ENCODE data around the gene DNAH14. TPM values are rescaled to one million over a fixed set of nuclear protein-coding genes. Genes with fewer than 3 reads are reported as not detected.

The DNAH14 gene
- total RNA-seq, 1 experiment from 2014 or later = 39.7 TPM

GRCh38 chr1:225257081-225257480 lies 327.6 kb downstream of the DNAH14 start:
- Histone ChIP-seq H2AFZ (ENCODE audit: low read length) (no peak overlapping the region), H3K23me2 (ENCODE audit: insufficient read length, low read depth, low read length, poor library complexity, severe bottlenecking) (no peaks in the 10 kb centered on the region), H4K91ac (ENCODE audit: insufficient read length, low read depth, low read length) (no peak overlapping the region), H3K18ac (ENCODE audit: insufficient read length, low read depth, low read length) (no peak overlapping the region), H2AK5ac (ENCODE audit: insufficient read length, low read length) (no peak overlapping the region), H4K5ac (ENCODE audit: insufficient read length, low read depth, low read length) (no peak overlapping the region), H3K9ac (ENCODE audit: extremely low read depth, insufficient read length, low read length) (no peak overlapping the region), H2BK12ac (ENCODE audit: insufficient read length, low read depth, low read length) (no peak overlapping the region), H2BK120ac (ENCODE audit: low read depth, low read length, poor library complexity, severe bottlenecking) (no peak overlapping the region), H3K4me1 (ENCODE audit: insufficient read depth, low read length) (no peaks in the 10 kb centered on the region), H2BK15ac (ENCODE audit: low read depth, low read length) (no peak overlapping the region), H3K14ac (ENCODE audit: insufficient read depth, low read length) (no peak overlapping the region), H3K79me2 (ENCODE audit: insufficient read depth, low read length) (no peaks in the 10 kb centered on the region), H4K20me1 (ENCODE audit: control insufficient read depth, insufficient read depth, insufficient read length) (no peaks in the 10 kb centered on the region), H3K9me3 (ENCODE audit: control insufficient read depth, low read depth, low read length) (no peaks in the 10 kb centered on the region), H3K56ac (ENCODE audit: insufficient read length, low read depth, low read length) (no peak overlapping the region), H2BK20ac (ENCODE audit: low read depth, low read length, poor library complexity, severe bottlenecking) (no peak overlapping the region), H3T11ph (ENCODE audit: low read length) (no peak overlapping the region), H3K23ac (ENCODE audit: insufficient read length, low read depth, low read length) (no peak overlapping the region), H4K8ac (replicated peaks; ENCODE audit: insufficient read length, low read depth, low read length) (no peak overlapping the region), H2BK5ac (ENCODE audit: insufficient read length, low read length) (no peak overlapping the region), H3K27me3 (ENCODE audit: insufficient read depth, low read length) (no peaks in the 10 kb centered on the region), H3K4ac (ENCODE audit: low read depth, low read length) (no peak overlapping the region), H3K79me1 (ENCODE audit: insufficient read depth, low read depth, low read length, poor library complexity, severe bottlenecking) (no peaks in the 10 kb centered on the region), H3K27ac (ENCODE audit: insufficient read length, low read depth, low read length) (no peak overlapping the region), H3K4me2 (ENCODE audit: insufficient read depth, insufficient read length, low read length) (no peak overlapping the region)
- TF ChIP-seq, protein P1, sequence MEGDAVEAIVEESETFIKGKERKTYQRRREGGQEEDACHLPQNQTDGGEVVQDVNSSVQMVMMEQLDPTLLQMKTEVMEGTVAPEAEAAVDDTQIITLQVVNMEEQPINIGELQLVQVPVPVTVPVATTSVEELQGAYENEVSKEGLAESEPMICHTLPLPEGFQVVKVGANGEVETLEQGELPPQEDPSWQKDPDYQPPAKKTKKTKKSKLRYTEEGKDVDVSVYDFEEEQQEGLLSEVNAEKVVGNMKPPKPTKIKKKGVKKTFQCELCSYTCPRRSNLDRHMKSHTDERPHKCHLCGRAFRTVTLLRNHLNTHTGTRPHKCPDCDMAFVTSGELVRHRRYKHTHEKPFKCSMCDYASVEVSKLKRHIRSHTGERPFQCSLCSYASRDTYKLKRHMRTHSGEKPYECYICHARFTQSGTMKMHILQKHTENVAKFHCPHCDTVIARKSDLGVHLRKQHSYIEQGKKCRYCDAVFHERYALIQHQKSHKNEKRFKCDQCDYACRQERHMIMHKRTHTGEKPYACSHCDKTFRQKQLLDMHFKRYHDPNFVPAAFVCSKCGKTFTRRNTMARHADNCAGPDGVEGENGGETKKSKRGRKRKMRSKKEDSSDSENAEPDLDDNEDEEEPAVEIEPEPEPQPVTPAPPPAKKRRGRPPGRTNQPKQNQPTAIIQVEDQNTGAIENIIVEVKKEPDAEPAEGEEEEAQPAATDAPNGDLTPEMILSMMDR (conservative IDR thresholded peaks at IDR 0.05) = no peak
- no peaks in the 10 kb centered on the region for H3K4me1 Mint-ChIP-seq
- no peak for DNase-seq
- H3K4me3 Mint-ChIP-seq = no peak overlapping the region
- H3K27ac Mint-ChIP-seq = no peak overlapping the region
- no CpG with 5 or more reads among the region's 2 CpGs for WGBS (ENCODE audit: extremely low coverage, insufficient read length, low lambda C conversion rate)
- no peaks in the 10 kb centered on the region; a peak in 1 of 7 replicates for H3K36me3 Mint-ChIP-seq (ENCODE audit: insufficient read depth in 1 of 3, low read depth in 3 of 3)
- H3K9me3 Mint-ChIP-seq = peaks cover 0 to 5% of the 10 kb centered on the region in 2 experiments; a peak in 1 of 5 replicates
- no peaks in the 10 kb centered on the region; the same call in 1 of the 2 replicates for H3K27me3 Mint-ChIP-seq (ENCODE audit: low read depth)
